Motor neuron (in vitro differentiated cells): Measurements from ENCODE around the gene TBX3. TPM values are rescaled to one million over a fixed set of nuclear protein-coding genes. Genes with fewer than 3 reads are reported as not detected.

ENCODE experiments used
- ATAC-seq, 8 experiments: fragments of 200-7000 bp; cut with Tn5 transposase; replicated peaks in 6 of 8; 2 replicates each; pipeline ENCODE4 v1.8.0; 2021; ENCODE audit warnings: mild to moderate bottlenecking in 8 of 8, moderate library complexity in 8 of 8
- H3K27ac ChIP-seq, 2 donors: fragments of 250-450 bp; sonication (Bioruptor Pico); 2 replicates each; pipeline ENCODE4 v1.9.0; 2021; ENCODE audit warnings: antibody characterized with exemption in 2 of 2, mild to moderate bottlenecking in 2 of 2, moderate library complexity in 1 of 2
- H3K4me1 ChIP-seq, 2 donors: fragments of 250-450 bp; sonication (Bioruptor Pico); replicated peaks in 1 of 2; 2 replicates each; pipeline ENCODE4 v1.6.1; 2021; ENCODE audit warnings: antibody characterized with exemption in 2 of 2, mild to moderate bottlenecking in 2 of 2, moderate library complexity in 1 of 2
- H3K4me3 ChIP-seq, 5 donors: fragments of 250-450 bp; sonication (Bioruptor Pico); 2 replicates each; pipeline ENCODE4 v1.9.0; 2021; ENCODE audit warnings: antibody characterized with exemption in 5 of 5, mild to moderate bottlenecking in 5 of 5, moderate library complexity in 4 of 5
- in situ Hi-C, 9 experiments: fragments of 400-800 bp; cut with MboI; loops; one replicate each; pipeline ENCODE4 v1.15.0; 2021; ENCODE audit warnings: low sequenced_read_pairs in 9 of 9, low pct_unique_long_range_greater_than_20kb in 2 of 9; ENCODE audit not compliant: unreplicated experiment in 9 of 9
- total RNA-seq, 8 experiments: library from RNA; unstranded; fragments of 300-600 nt; gene quantifications; 2 replicates each; pipeline versions ENCODE4 v1.2.3 to v1.2.4, GENCODE V29; 2022

The TBX3 gene
- total RNA-seq, 8 experiments from 2014 or later, result 0.11 to 17.4 (median 2.0) TPM

GRCh38 chr12:114623737-114624136 lies 60.2 kb downstream of the TBX3 start:
- Histone ChIP-seq H3K4me1 (no peaks in the 10 kb centered on the region), H3K27ac (no peak overlapping the region), H3K4me3 (no peak overlapping the region)
- ATAC-seq, result no peak
- in situ Hi-C loops, result no loop called here
